Activated T-helper 9 cell treated with anti-CD3 and anti-CD28 coated beads, Interleukin-2, amount 50 U/mL, for 16 hours (primary cell): ENCODE measurements around the gene CHRNA7.

Source experiments
- DNase-seq: peaks from one replicate; pipeline ENCODE4 v3.0.0-alpha.2; 2020; ENCODE audit warnings: low read depth

CHRNA7 gene

GRCh38 chr15:32089851-32090359, 59.6 kb downstream of the CHRNA7 start:
- DNase-seq = no peak

DNA sequence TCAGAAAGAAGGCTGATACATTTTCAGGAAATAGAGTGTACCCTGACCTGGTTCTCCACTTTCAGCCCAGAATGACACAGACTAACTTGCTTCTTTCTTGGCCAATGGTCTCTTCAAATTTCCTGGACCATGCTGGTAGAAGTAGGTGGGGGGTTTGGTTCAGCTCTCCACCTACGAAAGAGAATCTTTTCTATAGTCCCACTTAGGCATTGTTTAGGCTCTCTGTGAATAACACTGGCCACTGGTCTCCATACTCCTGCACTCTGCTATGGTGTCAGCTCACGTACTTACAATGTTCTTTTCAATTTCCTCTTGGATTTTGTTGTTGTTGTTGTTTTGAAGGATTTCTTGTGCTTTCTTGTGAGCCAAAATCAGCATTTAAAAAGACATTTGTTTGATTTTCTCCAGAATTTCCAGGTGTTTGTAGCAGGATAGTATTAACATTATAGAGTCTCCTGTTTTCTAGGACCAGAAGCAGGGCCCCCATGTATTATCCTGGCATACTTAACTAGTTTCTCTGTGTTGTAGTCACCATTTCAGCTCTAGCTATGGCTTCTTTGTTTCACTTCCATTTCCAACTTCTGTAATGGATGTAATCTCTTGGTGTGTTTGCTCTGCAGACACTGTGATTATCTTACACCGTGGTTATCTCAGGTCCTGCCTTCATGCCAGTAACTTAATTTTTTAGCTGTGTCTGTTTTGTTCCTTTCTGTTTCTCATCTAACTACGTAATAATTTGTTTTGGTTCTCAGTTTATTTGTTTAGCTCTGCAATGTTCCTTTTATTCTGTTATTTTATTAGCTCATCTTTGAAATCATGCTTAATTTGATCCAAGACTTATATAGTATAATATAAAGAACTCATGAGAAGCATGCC, 61.4 kb downstream of the CHRNA7 start:
- no peak for DNase-seq

GRCh38 chr15:32096213-32096612, 65.9 kb downstream of the CHRNA7 start:
- DNase-seq = no peak

- no peak for DNase-seq
Measured at GRCh38 chr15:32096916-32097617, 66.8 kb downstream of the CHRNA7 start.

DNA sequence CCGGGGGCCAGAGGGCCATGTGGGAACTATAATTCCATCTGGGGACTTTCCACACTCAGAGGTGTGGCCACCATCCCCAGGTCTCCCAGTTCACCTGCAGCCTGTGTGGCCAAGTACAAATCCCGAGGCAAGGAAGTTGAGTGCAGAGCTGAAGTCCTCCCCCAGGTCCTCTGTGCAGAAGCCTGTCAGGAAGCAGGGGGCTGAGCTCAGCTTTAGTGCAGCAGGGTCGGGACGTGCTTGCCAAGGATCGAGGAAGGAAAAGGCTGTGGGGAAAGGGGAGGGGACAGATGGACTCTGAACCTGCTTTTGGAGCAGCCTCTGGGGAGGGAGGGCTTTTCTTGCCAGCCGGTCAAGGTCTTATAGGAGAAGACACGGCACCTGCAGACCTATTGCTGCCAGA, 67.7 kb downstream of the CHRNA7 start:
- DNase-seq = no peak

DNA sequence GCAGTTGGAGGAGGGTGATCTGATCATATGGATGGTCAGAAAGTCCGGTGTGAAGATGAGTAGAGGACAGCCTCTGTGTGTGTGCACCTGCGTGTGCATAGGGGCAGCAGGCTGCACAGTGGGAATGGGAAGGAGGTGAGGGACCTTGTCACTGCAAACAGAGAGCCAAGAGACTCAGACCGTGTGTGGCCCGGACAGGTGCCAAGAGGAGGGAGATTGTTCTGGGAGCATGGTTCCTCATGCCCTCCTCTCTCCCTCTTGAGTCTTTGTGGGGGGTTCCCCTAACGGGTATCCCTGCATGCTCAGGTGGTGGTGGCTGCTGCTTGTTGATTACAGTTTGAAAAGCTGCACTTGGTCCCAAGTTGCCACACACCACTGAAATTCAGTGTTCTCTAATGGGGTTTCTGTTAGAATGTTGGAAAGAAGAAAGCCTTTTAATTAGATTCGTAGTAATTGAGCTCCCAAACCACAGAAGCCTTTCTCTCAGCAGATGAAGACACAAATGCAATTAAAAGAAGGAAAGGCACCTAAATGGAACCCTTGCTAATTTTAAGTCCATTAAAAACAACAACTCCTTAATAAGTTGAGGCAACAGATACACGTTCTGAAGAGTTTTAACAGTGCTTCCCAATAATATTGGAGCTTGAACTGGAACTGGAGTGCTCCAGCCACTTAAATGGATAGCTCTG, 68.9 kb downstream of the CHRNA7 start:
- DNase-seq = no peak

DNA sequence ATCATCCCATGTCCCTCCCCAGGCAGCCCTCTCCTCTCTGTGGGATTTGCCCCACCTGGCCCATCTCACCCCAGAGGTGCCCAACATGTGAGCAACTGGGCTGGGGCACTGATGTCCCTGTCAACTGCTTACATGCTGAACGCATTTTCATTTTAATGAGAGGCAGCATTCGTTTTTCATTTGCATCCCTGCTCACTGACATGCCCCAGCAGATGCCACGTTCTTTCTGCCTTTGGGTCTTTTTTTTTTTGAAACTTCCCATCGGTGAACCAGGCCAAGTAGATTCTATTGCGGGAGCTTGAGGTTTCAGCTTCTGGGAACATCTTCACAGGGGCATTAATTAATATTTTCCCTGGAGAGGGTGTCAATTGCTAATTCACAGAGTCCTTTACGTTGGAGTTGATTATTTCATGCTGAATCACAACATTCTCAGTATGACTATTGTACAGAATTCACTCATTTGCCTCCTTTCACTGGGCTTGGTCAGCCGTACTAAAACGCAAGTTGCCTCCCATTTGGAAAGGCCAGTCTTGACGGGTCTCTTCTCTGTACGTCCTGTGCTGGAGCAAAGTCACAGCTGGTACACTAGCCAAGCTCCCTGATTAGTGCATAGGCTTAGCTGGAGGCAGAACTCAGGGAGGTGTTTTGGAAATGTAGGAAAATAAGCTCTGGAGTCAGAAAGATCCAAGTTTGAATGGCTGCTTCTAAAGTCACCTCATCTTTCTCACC, 69.8 kb downstream of the CHRNA7 start:
- DNase-seq = no peak

DNA sequence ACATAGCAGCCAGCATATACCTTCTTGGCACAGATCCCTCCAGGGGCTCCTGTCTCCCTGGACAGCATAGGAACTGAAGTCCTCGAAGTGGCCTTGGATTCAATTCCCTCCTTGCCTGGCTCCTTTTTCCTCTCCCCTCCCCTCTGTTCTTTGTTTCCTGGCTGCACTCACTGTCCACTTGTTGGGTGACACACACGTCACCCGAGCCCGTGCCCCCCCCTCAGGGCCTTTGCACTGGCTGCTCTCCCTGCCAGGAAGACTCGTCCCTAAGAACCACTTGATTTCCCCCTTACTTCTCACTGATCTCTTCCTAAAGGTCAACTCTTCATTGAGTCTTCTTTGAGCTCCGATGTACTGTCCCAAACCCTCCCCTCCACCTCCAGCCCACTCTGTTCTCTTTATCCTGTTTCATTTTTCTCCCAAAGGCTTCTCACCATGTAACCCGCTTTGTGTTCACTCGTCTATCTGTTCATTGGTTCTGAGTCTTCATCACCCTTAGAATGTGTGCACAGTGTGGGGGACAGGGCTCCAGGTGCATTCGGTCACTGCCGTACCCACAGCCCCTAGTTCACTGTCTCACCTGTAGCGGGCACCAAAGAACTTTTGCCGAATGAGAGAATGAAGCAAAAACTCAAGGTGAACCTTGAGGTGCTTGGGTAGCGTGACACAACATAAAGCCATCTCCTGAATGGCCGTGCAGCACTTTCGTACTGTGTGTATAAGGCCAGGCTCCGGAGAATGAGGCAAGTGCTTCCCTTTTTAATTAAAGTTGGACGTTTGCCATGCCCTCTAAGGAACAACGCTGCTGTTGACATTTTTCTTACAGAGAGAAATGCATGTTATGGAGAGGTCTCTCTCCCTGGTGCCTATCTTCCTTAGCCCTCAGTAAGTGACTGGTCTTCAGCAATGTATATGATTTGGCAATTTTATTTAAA, 74.0 kb downstream of the CHRNA7 start:
- DNase-seq = no peak

- DNase-seq = no peak
Measured at GRCh38 chr15:32105258-32106241, 75.2 kb downstream of the CHRNA7 start.

- no peak for DNase-seq
Measured at GRCh38 chr15:32106401-32107381, 76.4 kb downstream of the CHRNA7 start.

DNA sequence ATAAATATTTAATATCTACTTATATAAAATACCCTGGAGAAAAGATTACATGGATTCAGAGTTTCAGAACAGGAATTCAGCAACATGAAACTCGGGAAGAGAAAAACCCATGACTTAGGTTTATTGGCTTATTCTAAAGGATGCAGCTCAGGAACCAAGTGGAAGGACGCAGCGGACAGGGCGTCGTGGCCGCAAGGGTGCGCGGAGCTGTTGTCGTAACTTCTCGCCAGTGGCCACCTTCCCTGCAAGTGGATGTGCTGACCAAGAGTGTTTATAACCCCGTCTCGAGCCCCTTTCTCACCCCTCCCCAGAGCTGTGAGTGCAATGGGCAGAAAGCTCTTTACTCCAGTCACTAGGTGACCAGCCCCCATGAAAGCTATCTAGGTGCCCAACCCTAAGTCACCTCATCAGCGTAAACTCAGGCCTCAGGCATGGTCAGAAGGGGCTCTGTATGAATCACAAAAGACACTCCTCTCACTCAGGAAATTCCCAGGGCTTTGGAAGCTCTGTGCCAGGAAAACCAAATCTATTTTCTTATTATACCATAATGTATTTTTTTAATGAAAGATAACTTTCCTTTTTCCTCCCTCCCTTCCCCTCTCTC, 77.3 kb downstream of the CHRNA7 start:
- no peak for DNase-seq

GRCh38 chr15:32108661-32109060, 78.3 kb downstream of the CHRNA7 start:
- no peak for DNase-seq

DNA sequence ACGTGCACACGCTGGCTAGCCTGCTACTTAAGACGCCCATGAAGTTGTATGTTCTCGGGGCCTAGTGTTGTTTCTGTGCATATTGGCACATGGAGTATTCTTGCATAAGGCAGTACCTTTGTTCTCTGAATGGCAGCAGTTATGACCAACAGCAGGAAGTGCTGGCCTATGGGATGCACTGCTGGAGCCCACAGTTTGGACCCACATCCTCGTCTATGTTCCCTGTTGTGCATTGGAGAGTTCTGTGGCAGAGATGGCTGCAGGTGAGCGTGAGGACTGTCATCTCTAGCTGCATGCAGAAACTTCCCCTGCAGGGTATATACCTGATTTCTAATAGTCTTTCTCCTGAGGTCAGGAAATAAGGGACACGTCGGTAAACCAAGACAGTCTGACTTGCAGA, 81.8 kb downstream of the CHRNA7 start:
- DNase-seq = no peak

- DNase-seq = no peak
Measured at GRCh38 chr15:32113224-32113623, 82.9 kb downstream of the CHRNA7 start.

- no peak for DNase-seq
Measured at GRCh38 chr15:32117122-32117521, 86.8 kb downstream of the CHRNA7 start.

DNA sequence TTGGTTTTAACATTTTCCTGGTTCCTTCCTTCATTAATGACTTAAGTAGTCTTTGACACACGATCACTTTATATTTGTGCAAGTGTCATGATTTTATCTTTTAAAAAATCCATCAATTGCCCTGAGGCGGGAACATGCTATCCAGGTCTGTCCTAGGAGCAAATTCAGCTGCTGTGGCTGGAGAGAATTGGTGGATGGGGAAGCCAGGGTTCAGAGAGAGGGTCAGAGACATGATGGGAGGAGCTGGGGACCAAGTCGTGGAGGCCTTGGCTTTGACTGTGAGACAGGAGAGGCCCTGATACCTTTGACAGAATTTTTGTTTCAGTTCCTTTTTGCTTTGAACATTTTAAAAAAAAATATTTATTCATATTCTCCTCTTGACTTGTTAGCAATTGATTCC, 89.0 kb downstream of the CHRNA7 start:
- no peak for DNase-seq

DNA sequence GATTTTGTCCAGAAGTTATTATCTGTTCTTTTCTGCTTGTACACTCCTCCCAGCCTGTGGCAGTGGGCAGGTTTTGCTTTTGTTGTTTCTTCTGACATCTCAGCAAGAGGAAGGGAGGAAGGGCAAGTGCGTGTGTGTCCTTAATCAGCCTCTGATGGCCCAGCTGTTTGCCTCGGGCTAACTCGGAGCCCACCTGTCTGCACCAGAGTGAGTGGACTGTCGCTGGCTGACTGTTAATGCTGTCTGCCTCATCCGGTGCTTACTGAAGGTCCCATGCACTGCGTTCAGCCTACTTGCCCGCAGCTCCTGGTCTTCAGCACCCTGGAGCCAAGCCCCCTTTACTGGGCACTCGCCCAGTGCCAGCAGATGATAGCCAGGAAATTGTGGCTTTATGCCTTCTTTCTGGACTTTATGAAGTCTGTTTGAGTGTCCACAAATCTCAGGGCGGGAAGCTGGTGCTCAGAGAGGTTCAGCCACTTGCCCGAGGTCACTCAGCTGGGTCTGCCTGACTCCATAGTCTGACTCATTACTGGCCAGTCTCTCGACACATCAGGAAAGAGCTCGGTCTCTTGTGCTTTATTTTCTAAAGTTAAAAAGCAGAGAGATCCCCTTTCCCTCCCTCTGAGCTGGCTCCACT, 89.5 kb downstream of the CHRNA7 start:
- no peak for DNase-seq
